ENCODE measurements around the gene FSTL3. TPM values are rescaled to one million over a fixed set of nuclear protein-coding genes. Genes with fewer than 3 reads are reported as not detected.

The FSTL3 gene
- total and polyA plus RNA-seq, 2 of the 8 experiments (the other 6 are each of a cell fraction or from before 2014, with no cell fraction given): 8.1 to 11.8 TPM

DNA sequence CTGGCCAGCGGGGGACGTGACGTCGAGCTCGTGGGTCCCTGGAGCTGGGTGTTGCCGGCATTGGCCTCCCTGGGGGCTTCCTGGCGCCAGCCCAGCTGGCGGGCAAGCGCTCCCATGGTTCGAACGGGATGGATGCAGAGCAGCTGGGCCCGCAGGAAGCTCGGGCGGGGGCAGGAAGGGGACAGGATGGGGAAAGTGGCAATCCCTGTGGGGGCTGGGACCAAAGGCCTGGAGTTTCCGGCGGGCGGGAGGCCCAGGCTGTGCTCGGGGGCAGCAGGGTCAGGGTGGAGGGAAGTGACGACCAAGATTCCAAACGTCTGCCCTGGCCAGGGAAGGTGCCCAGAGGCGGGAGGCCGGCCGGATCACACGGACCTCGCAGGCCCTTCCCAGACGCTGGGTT lies 51.8 kb downstream of the FSTL3 start:
- Histone ChIP-seq H4K5ac (ENCODE audit: insufficient read length, low read depth, low read length) (no peak overlapping the region), H3K79me1 (ENCODE audit: low read depth, low read length) (no peaks in the 10 kb centered on the region; the same call in 1 of the 2 replicates), H3K79me2 (ENCODE audit: control insufficient read depth in 1 of 2, insufficient read depth in 2 of 2, low read length in 2 of 2) (no peaks in the 10 kb centered on the region), H2BK15ac (ENCODE audit: low read length) (no peak overlapping the region), H3K27me3 (replicated peaks in 1 of 4; ENCODE audit: control insufficient read depth in 3 of 4, extremely low read depth in 1 of 4, insufficient read depth in 3 of 4, low read length in 3 of 4) (no peaks in the 10 kb centered on the region), H3K14ac (ENCODE audit: insufficient read length) (no peak overlapping the region), H3K4ac (replicated peaks; ENCODE audit: insufficient read length, low read depth, low read length) (no peak overlapping the region), H4K20me1 (replicated peaks in 1 of 2; ENCODE audit: control insufficient read depth in 1 of 2, insufficient read depth in 2 of 2, low read length in 2 of 2) (peaks cover 0 to 3% of the 10 kb centered on the region in 2 experiments), H4K8ac (ENCODE audit: extremely low read depth, insufficient read depth, low read length) (no peak overlapping the region; the same call in 1 of the 2 replicates), H3K9me3 (ENCODE audit: insufficient read depth in 2 of 2, low read depth in 1 of 2, low read length in 1 of 2) (no peaks in the 10 kb centered on the region), H4K91ac (replicated peaks; ENCODE audit: insufficient read length, low read length) (no peak overlapping the region), H2BK120ac (replicated peaks; ENCODE audit: low read depth, low read length) (no peak overlapping the region), H3K4me3 (ENCODE audit: extremely low read depth in 1 of 4, insufficient read depth in 2 of 4, low read depth in 3 of 4, low read length in 4 of 4) (no peak overlapping the region), H2BK5ac (ENCODE audit: low read depth, low read length) (no peak overlapping the region), H2AFZ (ENCODE audit: low read length) (no peak overlapping the region), H2AK5ac (ENCODE audit: low read depth, low read length) (no peak overlapping the region), H3K4me1 (replicated peaks in 1 of 4; ENCODE audit: control insufficient read depth in 3 of 4, insufficient read depth in 4 of 4, low read length in 3 of 4) (no peaks in the 10 kb centered on the region), H3K23me2 (ENCODE audit: low read depth, low read length) (no peaks in the 10 kb centered on the region), H2BK12ac (ENCODE audit: low read depth, low read length) (no peak overlapping the region), H3K4me2 (ENCODE audit: insufficient read depth in 1 of 2, low read depth in 2 of 2, low read length in 2 of 2) (no peak overlapping the region), H3K56ac (replicated peaks; ENCODE audit: insufficient read length, low read depth, low read length) (no peak overlapping the region), H3K9ac (replicated peaks in 1 of 4; ENCODE audit: extremely low read depth in 1 of 4, low read depth in 3 of 4, low read length in 3 of 4) (no peak overlapping the region), H3K18ac (ENCODE audit: extremely low read depth, low read length) (no peak overlapping the region), H3K23ac (ENCODE audit: insufficient read length) (no peak overlapping the region), H3K36me3 (ENCODE audit: control insufficient read depth in 2 of 4, insufficient read depth in 4 of 4, low read length in 3 of 4) (no peaks in the 10 kb centered on the region; a peak in 1 of 8 replicates), H3K27ac (ENCODE audit: low read depth, low read length) (no peak overlapping the region), H2BK20ac (ENCODE audit: low read length) (no peak overlapping the region)
- ChIA-PET POLR2A (ENCODE audit: partially characterized antibody) (interaction anchor here (1.5 kb wide), 1 partner anchor 156 kb away, joined by 3 read pairs; no protein-coding TSS in a partner anchor), CTCF (ENCODE audit: partially characterized antibody) (interaction anchor here (1.1 to 3.7 kb wide), 4 partner anchors 9 to 20 kb away, joined by 3 to 9 read pairs (median 3); no protein-coding TSS in a partner anchor)
- FAIRE-seq (no peak), DNase-seq (ENCODE audit: low read depth in 1 of 2, low spot score in 2 of 2) (no peak)
- WGBS, 2 experiments (ENCODE audit: extremely low coverage in 1 of 2, insufficient coverage in 1 of 2, insufficient read length in 1 of 2, insufficient replicate concordance in 2 of 2, low coverage in 1 of 2, low lambda C conversion rate in 2 of 2, missing lambda C conversion rate in 1 of 2): 98% methylated on average over 11 of the region's 26 CpGs; no CpG with 5 or more reads in 1 of the 2 experiments
- TF ChIP-seq CREB1 (IDR thresholded peaks at IDR 0.05): no peak
- TF ChIP-seq GABPA (IDR thresholded peaks at IDR 0.05; ENCODE audit: borderline replicate concordance, insufficient read depth, low read length): no peak
- no peak for TF ChIP-seq TCF12 (IDR thresholded peaks at IDR 0.05; ENCODE audit: low read depth, low read length)
- no peak for TF ChIP-seq CTBP2 (IDR thresholded peaks at IDR 0.05; ENCODE audit: borderline replicate concordance, insufficient read depth, insufficient read length, low read length)
- TF ChIP-seq CBX8 (IDR thresholded peaks at IDR 0.05; ENCODE audit: borderline replicate concordance, low read depth, low read length): no peak
- TF ChIP-seq, protein P1, sequence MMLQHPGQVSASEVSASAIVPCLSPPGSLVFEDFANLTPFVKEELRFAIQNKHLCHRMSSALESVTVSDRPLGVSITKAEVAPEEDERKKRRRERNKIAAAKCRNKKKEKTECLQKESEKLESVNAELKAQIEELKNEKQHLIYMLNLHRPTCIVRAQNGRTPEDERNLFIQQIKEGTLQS (IDR thresholded peaks at IDR 0.05; ENCODE audit: insufficient read depth, low read depth, low read length): no peak
- TF ChIP-seq SP4 (IDR thresholded peaks at IDR 0.05; ENCODE audit: low read length): no peak
- TF ChIP-seq RNF2 (IDR thresholded peaks at IDR 0.05; ENCODE audit: borderline replicate concordance, low read depth, low read length, missing control alignments, poor library complexity, severe bottlenecking): no peak
- no peak for TF ChIP-seq EP300 (IDR thresholded peaks at IDR 0.05; ENCODE audit: borderline replicate concordance in 1 of 2, low read depth in 2 of 2, low read length in 2 of 2)
- no peak for TF ChIP-seq YY1 (IDR thresholded peaks at IDR 0.05; ENCODE audit: low read depth, low read length)
- TF ChIP-seq, protein P2, sequence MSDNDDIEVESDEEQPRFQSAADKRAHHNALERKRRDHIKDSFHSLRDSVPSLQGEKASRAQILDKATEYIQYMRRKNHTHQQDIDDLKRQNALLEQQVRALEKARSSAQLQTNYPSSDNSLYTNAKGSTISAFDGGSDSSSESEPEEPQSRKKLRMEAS (IDR thresholded peaks at IDR 0.05): no peak
- TF ChIP-seq EGR1 (IDR thresholded peaks at IDR 0.05; ENCODE audit: borderline replicate concordance, low read depth, low read length): no peak
- no peak for TF ChIP-seq SAP30 (IDR thresholded peaks at IDR 0.05; ENCODE audit: insufficient read depth, insufficient replicate concordance, low read length)
